ENCODE data around the gene MS4A4E.
"Not testable (repeated sequence)": the region's sequence is repeated elsewhere in the genome, so short reads cannot be mapped to it uniquely, and the experiment has no call there.

The MS4A4E gene

DNA sequence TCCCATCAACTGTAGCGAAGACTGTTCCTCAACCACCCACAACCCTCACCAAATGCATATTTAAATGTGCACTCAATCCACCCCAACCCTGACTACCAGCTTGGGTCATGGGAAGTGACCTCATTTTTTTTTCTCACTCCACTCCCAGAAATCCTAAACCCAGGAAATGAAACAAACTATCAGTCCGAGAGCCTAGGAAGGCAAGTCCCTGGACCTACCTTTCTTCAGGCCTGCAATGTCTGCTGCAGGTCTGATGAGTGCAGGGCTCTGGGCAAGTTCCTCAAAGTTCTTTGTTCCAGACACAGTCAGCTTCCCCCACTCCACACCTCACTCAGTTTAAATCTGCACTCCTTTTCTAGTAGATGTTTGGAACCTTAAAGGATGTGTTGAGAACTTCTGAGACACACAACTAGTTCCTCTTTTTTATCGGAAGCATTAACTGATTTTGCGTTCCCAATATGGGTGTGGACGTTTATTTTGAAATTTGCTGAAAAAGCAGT, at the start of gene MS4A4E:
MS4A4E (minus strand) TSS at position 398 of the 500 bp plus-strand sequence. CDS start 13,082 bp downstream, outside the sequence.
- H3K4me1 Mint-ChIP-seq (ENCODE audit: low read depth) = no peaks in the 10 kb centered on the region
- peaks cover 67% of the 10 kb centered on the region for H3K27me3 Mint-ChIP-seq

DNA sequence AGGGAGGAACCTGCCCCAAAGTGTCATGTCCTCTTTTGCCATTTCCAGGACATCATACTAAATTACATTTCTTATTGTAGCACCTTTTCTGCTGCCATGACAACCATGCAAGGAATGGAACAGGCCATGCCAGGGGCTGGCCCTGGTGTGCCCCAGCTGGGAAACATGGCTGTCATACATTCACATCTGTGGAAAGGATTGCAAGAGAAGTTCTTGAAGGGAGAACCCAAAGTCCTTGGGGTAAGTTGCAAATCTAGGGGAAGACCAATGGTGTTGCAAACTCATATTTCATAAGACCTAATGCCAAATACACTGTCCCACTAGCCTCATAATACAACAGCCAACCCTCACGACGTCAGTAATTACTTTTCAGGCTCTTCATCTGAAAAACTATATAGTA, 49.2 kb upstream of the MS4A4E start:
- DNase-seq = no peak
- Mint-ChIP-seq H3K27ac (no peak overlapping the region), H3K27me3 (peaks cover 41% of the 10 kb centered on the region), H3K4me1 (ENCODE audit: low read depth) (no peaks in the 10 kb centered on the region), H3K4me3 (no peak overlapping the region), H3K36me3 (ENCODE audit: low read depth) (no peaks in the 10 kb centered on the region), H3K9me3 (peaks cover 2% of the 10 kb centered on the region)

More for the DNA sequence above, at the start of gene MS4A4E:
- no peak for DNase-seq
- H3K36me3 Mint-ChIP-seq (ENCODE audit: low read depth) = no peaks in the 10 kb centered on the region
- H3K4me3 Mint-ChIP-seq = no peak within 1 kb of the TSS
- no peak within 1 kb of the TSS for H3K27ac Mint-ChIP-seq
- no peaks in the 10 kb centered on the region for H3K9me3 Mint-ChIP-seq

- Mint-ChIP-seq H3K4me1 (ENCODE audit: low read depth) (no peaks in the 10 kb centered on the region), H3K27ac (no peak overlapping the region), H3K27me3 (peaks cover 30% of the 10 kb centered on the region), H3K9me3 (peaks cover 2% of the 10 kb centered on the region), H3K4me3 (no peak overlapping the region), H3K36me3 (ENCODE audit: low read depth) (no peaks in the 10 kb centered on the region)
- no peak for DNase-seq
Measured at GRCh38 chr11:60288531-60288930, 45.6 kb upstream of the MS4A4E start.

GRCh38 chr11:60285411-60286126, 42.6 kb upstream of the MS4A4E start:
- not testable (repeated sequence) for H3K36me3 Mint-ChIP-seq (ENCODE audit: low read depth); H3K4me1 Mint-ChIP-seq (ENCODE audit: low read depth); H3K9me3 Mint-ChIP-seq; DNase-seq; H3K27ac Mint-ChIP-seq; H3K4me3 Mint-ChIP-seq
- peaks cover 20% of the 10 kb centered on the region for H3K27me3 Mint-ChIP-seq

- no peaks in the 10 kb centered on the region for H3K36me3 Mint-ChIP-seq (ENCODE audit: low read depth)
- no peak overlapping the region for H3K4me3 Mint-ChIP-seq
Measured at GRCh38 chr11:60282286-60282685, 39.3 kb upstream of the MS4A4E start.

GRCh38 chr11:60281485-60281884, 38.5 kb upstream of the MS4A4E start:
- H3K4me1 Mint-ChIP-seq (ENCODE audit: low read depth) = no peaks in the 10 kb centered on the region
- DNase-seq = no peak
- H3K27me3 Mint-ChIP-seq = peaks cover 22% of the 10 kb centered on the region

More at GRCh38 chr11:60282286-60282685, 39.3 kb upstream of the MS4A4E start:
- H3K27me3 Mint-ChIP-seq = peaks cover 24% of the 10 kb centered on the region
- H3K9me3 Mint-ChIP-seq = no peaks in the 10 kb centered on the region
- H3K4me1 Mint-ChIP-seq (ENCODE audit: low read depth) = no peaks in the 10 kb centered on the region
- H3K27ac Mint-ChIP-seq = no peak overlapping the region
- DNase-seq = no peak

GRCh38 chr11:60280412-60280811, 37.5 kb upstream of the MS4A4E start, which contains the start of gene MS4A4A:
TSS of gene MS4A4A (plus strand) at chr11:60280666. CDS start at chr11:60280676, 10 bp downstream.
- Mint-ChIP-seq H3K4me3 (no peak within 1 kb of the TSS), H3K4me1 (ENCODE audit: low read depth) (no peaks in the 10 kb centered on the region), H3K36me3 (ENCODE audit: low read depth) (no peaks in the 10 kb centered on the region)

More at GRCh38 chr11:60281485-60281884, 38.5 kb upstream of the MS4A4E start:
- H3K36me3 Mint-ChIP-seq (ENCODE audit: low read depth) = no peaks in the 10 kb centered on the region
- no peak overlapping the region for H3K4me3 Mint-ChIP-seq
- H3K27ac Mint-ChIP-seq = no peak overlapping the region
- no peaks in the 10 kb centered on the region for H3K9me3 Mint-ChIP-seq

DNA sequence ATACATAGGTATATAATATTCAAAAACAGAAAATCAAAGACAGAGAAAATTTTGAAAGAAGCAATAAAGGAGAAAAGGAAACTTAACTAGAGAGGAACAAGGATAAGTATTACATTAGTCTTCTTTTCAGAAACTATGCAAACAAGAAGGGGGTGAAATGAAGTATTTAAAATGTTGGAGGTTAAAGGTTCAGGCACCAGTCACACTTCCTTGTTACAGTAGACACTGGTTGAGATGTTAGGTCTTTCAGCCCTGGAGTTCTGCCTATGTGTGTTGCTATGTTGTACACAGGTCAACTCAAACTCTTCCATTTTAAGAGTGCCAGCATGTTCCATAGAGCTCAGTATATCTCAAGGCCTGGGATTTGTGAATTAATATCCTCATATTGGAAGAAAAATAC, 31.5 kb upstream of the MS4A4E start:
- H3K4me1 Mint-ChIP-seq (ENCODE audit: low read depth) = no peaks in the 10 kb centered on the region
- H3K9me3 Mint-ChIP-seq = no peaks in the 10 kb centered on the region
- H3K27me3 Mint-ChIP-seq = peaks cover 43% of the 10 kb centered on the region
- no peak overlapping the region for H3K27ac Mint-ChIP-seq
- H3K36me3 Mint-ChIP-seq (ENCODE audit: low read depth) = no peaks in the 10 kb centered on the region
- no peak overlapping the region for H3K4me3 Mint-ChIP-seq
- DNase-seq = no peak

More at GRCh38 chr11:60280412-60280811, 37.5 kb upstream of the MS4A4E start, which contains the start of gene MS4A4A:
- Mint-ChIP-seq H3K27me3 (peaks cover 27% of the 10 kb centered on the region), H3K27ac (no peak within 1 kb of the TSS), H3K9me3 (no peaks in the 10 kb centered on the region)
- no peak for DNase-seq

- H3K9me3 Mint-ChIP-seq = no peaks in the 10 kb centered on the region
Measured at GRCh38 chr11:60265373-60266214, 22.7 kb upstream of the MS4A4E start.

GRCh38 chr11:60264644-60265043, 21.7 kb upstream of the MS4A4E start:
- H3K4me1 Mint-ChIP-seq (ENCODE audit: low read depth) = no peaks in the 10 kb centered on the region
- H3K36me3 Mint-ChIP-seq (ENCODE audit: low read depth) = no peaks in the 10 kb centered on the region
- peaks cover 43% of the 10 kb centered on the region for H3K27me3 Mint-ChIP-seq
- DNase-seq = no peak
- no peaks in the 10 kb centered on the region for H3K9me3 Mint-ChIP-seq
- no peak overlapping the region for H3K27ac Mint-ChIP-seq
- no peak overlapping the region for H3K4me3 Mint-ChIP-seq

More at GRCh38 chr11:60265373-60266214, 22.7 kb upstream of the MS4A4E start:
- Mint-ChIP-seq H3K27ac (no peak overlapping the region), H3K27me3 (peaks cover 40% of the 10 kb centered on the region), H3K4me3 (no peak overlapping the region), H3K4me1 (ENCODE audit: low read depth) (no peaks in the 10 kb centered on the region), H3K36me3 (ENCODE audit: low read depth) (no peaks in the 10 kb centered on the region)
- DNase-seq = no peak

DNA sequence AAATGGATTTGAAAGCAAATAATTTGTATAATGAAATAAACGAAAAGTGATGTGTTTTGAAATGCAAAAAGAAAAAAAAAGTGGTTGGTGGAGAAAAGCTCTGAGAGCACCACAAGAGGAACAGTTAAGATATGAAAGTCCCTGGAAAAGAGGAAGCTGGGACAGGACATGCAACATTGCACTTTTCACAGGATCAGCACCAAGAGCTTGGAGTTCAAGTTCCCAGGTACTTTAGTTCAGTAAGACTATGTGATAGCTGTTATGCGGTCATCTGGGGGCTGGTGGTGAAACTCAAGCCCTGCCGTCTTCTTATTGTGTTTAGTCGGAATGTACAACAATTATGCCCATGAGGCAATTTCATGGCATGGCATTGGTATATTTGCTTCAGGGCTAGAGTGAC, 20.5 kb upstream of the MS4A4E start:
- Mint-ChIP-seq H3K4me1 (ENCODE audit: low read depth) (peaks cover 2% of the 10 kb centered on the region), H3K36me3 (ENCODE audit: low read depth) (no peaks in the 10 kb centered on the region), H3K9me3 (no peaks in the 10 kb centered on the region), H3K27ac (no peak overlapping the region), H3K27me3 (peaks cover 34% of the 10 kb centered on the region), H3K4me3 (no peak overlapping the region)
- no peak for DNase-seq

- H3K9me3 Mint-ChIP-seq = no peaks in the 10 kb centered on the region
- no peak for DNase-seq
- peaks cover 24% of the 10 kb centered on the region for H3K27me3 Mint-ChIP-seq
- no peaks in the 10 kb centered on the region for H3K36me3 Mint-ChIP-seq (ENCODE audit: low read depth)
- no peak overlapping the region for H3K4me3 Mint-ChIP-seq
- H3K4me1 Mint-ChIP-seq (ENCODE audit: low read depth) = peaks cover 3% of the 10 kb centered on the region
- no peak overlapping the region for H3K27ac Mint-ChIP-seq
Measured at GRCh38 chr11:60261014-60261413, 18.1 kb upstream of the MS4A4E start.

- DNase-seq = no peak
- Mint-ChIP-seq H3K4me3 (no peak overlapping the region), H3K4me1 (ENCODE audit: low read depth) (peaks cover 3% of the 10 kb centered on the region), H3K36me3 (ENCODE audit: low read depth) (no peaks in the 10 kb centered on the region), H3K27me3 (peaks cover 35% of the 10 kb centered on the region), H3K9me3 (peaks cover 9% of the 10 kb centered on the region), H3K27ac (no peak overlapping the region)
Measured at GRCh38 chr11:60257956-60258722, 15.2 kb upstream of the MS4A4E start.
